Measurements from ENCODE around the gene TMEM106B. TPM values are rescaled to one million over a fixed set of nuclear protein-coding genes. Genes with fewer than 3 reads are reported as not detected.

Gene TMEM106B
- total RNA-seq, 1 experiment from 2014 or later: 64.4 TPM

DNA sequence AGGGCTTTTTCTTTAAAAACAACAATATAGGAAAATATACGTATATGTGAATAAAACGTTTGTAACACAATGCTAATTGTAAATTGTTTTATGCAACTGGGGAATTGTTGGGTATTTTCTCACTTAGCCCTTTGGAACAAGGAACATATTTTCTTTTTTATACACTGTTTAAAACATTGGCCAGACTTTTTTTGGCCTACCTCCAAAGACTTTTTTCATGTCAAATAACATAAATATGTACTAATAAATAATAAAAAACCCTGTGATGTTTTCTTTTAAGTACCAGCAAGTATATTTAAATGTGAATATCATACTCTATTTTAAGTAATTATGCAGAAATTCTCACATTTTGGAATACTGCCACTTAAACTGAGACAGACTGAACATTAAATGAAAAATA, 15.7 kb downstream of the TMEM106B start:
- intact Hi-C loops (cut with micrococcal nuclease; ENCODE audit: unreplicated experiment): no loop called here
- no peaks in the 10 kb centered on the region for H3K79me2 ChIP-seq (ENCODE audit: low read depth)
- H3K9me3 ChIP-seq (ENCODE audit: insufficient read depth, low read depth): peaks cover 3% of the 10 kb centered on the region; the same call in 1 of the 2 replicates
- ChIA-PET CTCF (no interaction called here), POLR2A (ENCODE audit: unreplicated experiment) (no interaction called here)
- peaks cover 45% of the 10 kb centered on the region for H3K36me3 ChIP-seq (ENCODE audit: low read depth)
- H3K27me3 ChIP-seq (ENCODE audit: insufficient read depth, low read depth): no peaks in the 10 kb centered on the region
- TF ChIP-seq CTCF (conservative IDR thresholded peaks at IDR 0.05) (no peak), EZH2 (IDR thresholded peaks at IDR 0.05; ENCODE audit: low read depth) (no peak)
- DNase-seq: no peak
- no peak overlapping the region for H3K4me2 ChIP-seq
- H3F3A ChIP-seq (ENCODE audit: insufficient read depth, low read depth): no peaks in the 10 kb centered on the region
- H3K9me2 ChIP-seq (ENCODE audit: insufficient read depth): no peaks in the 10 kb centered on the region
- no peak overlapping the region for H3K27ac ChIP-seq
- BruUV-seq (replicated peaks): no TSS peak
- H2AFZ ChIP-seq: no peak overlapping the region
- H4K20me1 ChIP-seq (ENCODE audit: insufficient read depth): no peaks in the 10 kb centered on the region
- H3K4me3 ChIP-seq: no peak overlapping the region
- no peaks in the 10 kb centered on the region for H3K4me1 ChIP-seq (replicated peaks; ENCODE audit: insufficient read depth)

- ChIA-PET CTCF (no interaction called here), POLR2A (ENCODE audit: unreplicated experiment) (no interaction called here)
- BruUV-seq (replicated peaks): no TSS peak
- no peaks in the 10 kb centered on the region for H3K27me3 ChIP-seq (ENCODE audit: insufficient read depth, low read depth)
- H3K36me3 ChIP-seq (ENCODE audit: low read depth): peaks cover 45% of the 10 kb centered on the region
- no peak for DNase-seq
- no peak for TF ChIP-seq EZH2 (IDR thresholded peaks at IDR 0.05; ENCODE audit: low read depth)
- TF ChIP-seq CTCF (conservative IDR thresholded peaks at IDR 0.05): no peak
- no peak overlapping the region for H3K27ac ChIP-seq
- intact Hi-C loops (cut with micrococcal nuclease; ENCODE audit: unreplicated experiment): no loop called here
- H3K9me2 ChIP-seq (ENCODE audit: insufficient read depth): no peaks in the 10 kb centered on the region
- no peaks in the 10 kb centered on the region for H3K4me1 ChIP-seq (replicated peaks; ENCODE audit: insufficient read depth)
- H3K4me3 ChIP-seq: no peak overlapping the region
- peaks cover 3% of the 10 kb centered on the region; the same call in 1 of the 2 replicates for H3K9me3 ChIP-seq (ENCODE audit: insufficient read depth, low read depth)
- no peak overlapping the region for H3K4me2 ChIP-seq
- H4K20me1 ChIP-seq (ENCODE audit: insufficient read depth): no peaks in the 10 kb centered on the region
- H3F3A ChIP-seq (ENCODE audit: insufficient read depth, low read depth): no peaks in the 10 kb centered on the region
- no peak overlapping the region for H2AFZ ChIP-seq
- H3K79me2 ChIP-seq (ENCODE audit: low read depth): no peaks in the 10 kb centered on the region
Measured at GRCh38 chr7:12228024-12228423, 16.9 kb downstream of the TMEM106B start.

DNA sequence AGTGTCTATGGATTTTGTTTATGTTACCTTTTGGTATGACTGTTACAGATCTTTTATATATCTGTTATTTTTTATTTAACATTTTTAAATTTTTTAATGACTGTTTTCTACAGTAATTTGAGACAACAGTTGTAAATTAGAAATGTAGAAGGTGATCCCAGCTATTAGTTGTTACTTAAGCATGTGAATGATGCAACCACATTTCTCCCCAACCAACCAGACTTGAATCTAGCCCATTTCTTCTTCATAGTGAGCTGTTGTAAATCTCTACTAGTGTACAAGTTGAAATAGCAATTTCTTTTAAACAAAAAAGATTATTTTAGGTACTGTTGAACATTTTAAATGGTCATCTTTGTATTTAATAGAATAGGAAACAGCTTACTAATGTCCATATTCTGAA, 18.0 kb downstream of the TMEM106B start:
- POLR2A ChIA-PET (ENCODE audit: unreplicated experiment): interaction anchor here (0.5 kb wide), 1 partner anchor 19 kb away, joined by 12 read pairs; no protein-coding TSS in a partner anchor
- DNase-seq: no peak
- Histone ChIP-seq H2AFZ (no peak overlapping the region), H3F3A (ENCODE audit: insufficient read depth, low read depth) (no peaks in the 10 kb centered on the region), H3K4me3 (no peak overlapping the region), H3K79me2 (ENCODE audit: low read depth) (no peaks in the 10 kb centered on the region), H3K36me3 (ENCODE audit: low read depth) (peaks cover 44% of the 10 kb centered on the region), H3K27me3 (ENCODE audit: insufficient read depth, low read depth) (no peaks in the 10 kb centered on the region), H3K27ac (no peak overlapping the region), H4K20me1 (ENCODE audit: insufficient read depth) (no peaks in the 10 kb centered on the region), H3K4me2 (no peak overlapping the region), H3K9me2 (ENCODE audit: insufficient read depth) (no peaks in the 10 kb centered on the region), H3K4me1 (replicated peaks; ENCODE audit: insufficient read depth) (no peaks in the 10 kb centered on the region), H3K9me3 (ENCODE audit: insufficient read depth, low read depth) (peaks cover 3% of the 10 kb centered on the region; the same call in 1 of the 2 replicates)
- CTCF ChIA-PET: no interaction called here
- intact Hi-C loops (cut with micrococcal nuclease; ENCODE audit: unreplicated experiment): no loop called here
- BruUV-seq (replicated peaks): no TSS peak
- TF ChIP-seq EZH2 (IDR thresholded peaks at IDR 0.05; ENCODE audit: low read depth): no peak
- TF ChIP-seq CTCF (conservative IDR thresholded peaks at IDR 0.05): no peak

Data from PC-9 (cell line).